NCI-H2227 (cell line): Measurements from ENCODE around the gene TRAP1.

ENCODE experiments used
- DNase-seq: peaks from one replicate; lab custom pipeline; 2025; ENCODE audit not compliant: unreplicated experiment; lab: John Stamatoyannopoulos, UW

The TRAP1 gene

DNA sequence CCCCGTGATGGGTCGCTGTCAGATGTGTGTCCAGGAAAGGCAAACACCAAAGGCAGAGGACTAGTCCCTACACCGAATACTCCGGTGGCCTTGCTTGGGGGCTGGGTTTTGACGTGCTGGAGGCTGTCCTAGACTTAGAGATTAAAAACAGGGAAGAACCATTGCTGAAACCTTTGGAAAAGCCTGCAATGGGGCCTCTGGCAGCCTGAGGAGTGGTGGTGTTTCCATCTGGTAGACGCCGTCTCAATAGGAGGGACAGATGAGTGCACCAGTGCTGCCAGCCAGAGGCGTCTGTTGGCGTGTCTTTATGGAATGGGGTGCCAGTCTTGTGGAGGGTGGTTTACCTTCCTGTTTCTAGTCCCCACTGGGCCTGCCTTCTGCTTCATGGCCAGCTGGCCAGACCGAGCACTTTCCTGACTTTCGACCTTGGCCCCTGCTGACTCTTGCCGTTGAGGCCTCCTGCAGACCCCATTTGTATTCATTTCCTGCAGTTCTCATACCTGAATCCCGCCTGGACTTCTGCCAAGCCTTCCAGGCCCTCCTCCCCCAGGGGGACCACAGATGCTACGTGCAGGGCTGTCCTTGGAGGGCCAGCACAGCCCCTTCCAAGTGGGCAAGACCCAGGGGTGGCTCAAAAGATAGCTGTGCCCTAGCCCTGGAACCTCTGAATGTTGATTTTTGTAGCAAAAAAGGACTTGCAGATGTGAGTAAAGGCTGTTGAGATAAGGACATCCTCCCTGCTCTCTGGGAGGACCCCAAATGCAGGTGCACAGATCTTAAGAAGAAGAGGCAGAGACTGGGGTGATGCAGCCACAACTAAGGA, 64.7 kb downstream of the TRAP1 start:
- no peak for DNase-seq

DNA sequence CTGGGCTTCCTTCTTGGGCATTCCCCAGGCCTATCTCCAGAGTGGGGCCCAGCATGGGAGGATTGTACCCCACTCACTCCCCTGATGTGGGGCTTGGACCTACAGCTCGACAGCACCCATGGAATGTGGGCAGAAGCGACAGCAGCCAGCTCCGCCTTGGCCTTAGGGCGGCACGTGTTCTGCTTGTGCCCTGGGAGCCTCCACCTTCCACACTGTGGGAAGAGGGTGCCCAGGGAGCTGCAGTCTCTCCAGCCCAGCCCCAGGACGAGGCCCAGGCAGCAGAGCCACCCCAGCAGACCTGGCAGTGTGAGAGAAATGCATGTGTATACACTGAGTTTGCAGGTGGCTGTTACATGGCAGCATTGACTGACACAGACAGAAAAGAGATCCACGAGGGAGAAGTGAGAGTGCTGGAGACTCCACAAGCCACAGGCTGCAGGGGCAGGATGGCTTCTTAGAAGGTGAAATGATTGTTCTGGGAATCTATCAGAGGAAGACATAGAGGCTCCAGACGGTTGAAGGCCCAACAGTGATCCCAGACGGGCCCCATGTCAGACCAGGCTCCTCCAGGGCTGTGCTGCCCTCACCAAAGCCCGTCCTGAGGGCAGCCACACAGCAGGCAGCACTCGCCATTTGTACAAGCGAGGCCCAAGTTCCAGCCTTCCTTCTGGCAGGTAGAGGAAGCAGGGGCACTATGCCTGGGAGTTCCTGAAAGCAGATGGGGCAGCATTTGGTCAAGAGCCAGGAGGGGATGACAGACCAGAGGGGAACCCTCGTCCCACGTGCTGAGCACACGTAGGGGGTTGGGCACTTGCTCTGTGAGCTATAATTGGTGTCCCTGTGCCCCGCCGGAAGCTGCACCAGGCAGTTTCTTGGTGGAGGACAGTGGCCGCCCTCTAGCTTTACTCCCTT, 65.6 kb downstream of the TRAP1 start:
- DNase-seq, result no peak

DNA sequence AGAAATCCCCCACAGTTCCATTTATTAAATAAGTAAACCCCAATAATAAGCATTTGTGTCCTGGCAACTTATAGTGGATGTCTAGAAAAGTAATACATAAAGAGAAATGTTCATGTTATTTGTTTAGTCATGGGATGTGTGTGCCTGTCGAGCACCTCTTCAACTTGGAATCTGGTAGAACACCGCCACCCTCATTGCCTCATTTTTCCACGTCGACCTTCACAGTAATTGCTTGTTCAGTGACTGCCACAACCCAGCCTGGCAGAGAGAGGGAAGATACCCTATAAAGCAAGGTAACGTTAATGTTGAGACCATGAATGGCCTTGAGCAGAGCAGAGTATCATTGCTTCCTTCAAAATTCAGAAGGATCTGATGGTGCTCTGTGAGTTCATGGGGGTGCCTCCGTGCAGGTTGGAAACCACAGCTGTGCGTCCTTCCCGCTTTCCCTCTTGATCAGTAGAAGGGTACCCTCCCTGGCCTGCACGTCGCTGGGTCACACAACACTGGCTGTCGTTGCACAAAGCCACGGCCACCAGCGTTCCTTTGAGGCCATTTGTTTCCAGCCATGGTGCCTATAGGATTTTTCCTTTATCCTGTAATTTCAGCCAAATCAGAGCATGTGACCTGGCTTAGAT, 66.6 kb downstream of the TRAP1 start:
- no peak for DNase-seq

DNA sequence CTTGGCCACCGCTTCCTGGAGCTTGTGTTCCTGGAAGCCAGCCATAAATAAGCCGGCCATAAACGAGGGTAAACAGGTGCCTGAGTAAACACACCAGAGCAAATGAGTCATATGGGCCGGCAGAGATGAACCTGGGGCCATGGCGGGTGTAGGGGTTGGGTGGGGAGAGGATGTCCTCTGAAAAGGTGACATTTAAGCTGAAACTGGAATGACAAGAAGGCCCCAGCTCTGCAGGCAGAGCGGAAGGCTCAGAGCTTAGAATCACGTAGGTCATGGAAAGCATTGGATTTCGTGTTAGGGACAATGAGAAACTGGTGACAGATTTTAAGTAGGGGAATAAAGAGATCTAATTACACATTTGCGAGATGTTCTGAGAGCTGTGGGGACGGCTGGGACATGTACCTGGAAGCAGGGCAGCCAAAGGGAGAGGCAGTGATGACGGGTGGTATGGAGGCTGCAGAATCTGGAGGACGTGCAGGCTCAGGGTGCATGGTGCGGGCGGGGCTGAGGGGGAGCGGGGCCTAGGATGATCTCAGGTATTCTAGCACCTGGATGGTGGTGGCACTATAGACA, 70.9 kb downstream of the TRAP1 start:
- DNase-seq, result no peak

DNA sequence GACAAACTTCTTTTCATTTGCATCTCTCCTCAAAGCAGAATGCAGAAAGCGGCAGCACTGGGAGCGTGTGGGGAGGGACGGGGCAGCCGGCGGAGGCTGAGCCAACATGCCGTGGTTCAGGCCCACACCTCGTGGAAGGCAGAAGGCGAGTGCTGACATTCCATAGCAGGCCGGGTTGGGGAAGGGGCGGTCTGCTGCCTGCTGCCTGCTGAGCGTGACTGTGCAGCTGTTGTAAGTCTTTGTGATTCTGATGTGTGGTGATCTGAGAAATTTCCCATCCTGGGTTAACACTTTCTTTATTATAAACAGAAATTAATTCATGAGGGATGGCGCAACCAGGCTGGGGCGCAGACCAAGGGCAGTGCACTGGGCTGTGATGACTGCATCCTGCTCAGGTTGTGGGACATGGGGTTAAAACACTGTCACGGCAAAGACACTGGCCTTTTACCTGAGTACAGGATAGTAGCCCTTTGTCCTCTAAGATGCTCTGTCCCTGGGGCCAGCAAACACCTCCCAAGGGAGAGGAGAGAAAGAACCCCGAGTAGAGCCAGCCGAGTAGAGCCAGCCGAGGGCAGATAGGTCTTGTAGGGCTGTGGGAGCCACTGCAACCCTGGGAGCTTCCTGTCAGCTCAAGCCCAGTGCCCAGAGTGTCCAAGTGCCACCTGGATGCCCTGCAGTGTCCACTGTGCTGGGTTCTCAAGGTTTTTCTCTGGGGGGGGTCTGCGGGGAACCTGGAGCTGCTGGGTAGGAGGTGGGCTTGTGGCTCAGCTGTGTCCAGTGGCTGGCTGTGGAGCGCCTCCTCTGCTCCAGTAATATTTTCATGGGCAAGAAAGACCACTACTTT, 71.6 kb downstream of the TRAP1 start:
- peak; percentile 52 for DNase-seq

DNA sequence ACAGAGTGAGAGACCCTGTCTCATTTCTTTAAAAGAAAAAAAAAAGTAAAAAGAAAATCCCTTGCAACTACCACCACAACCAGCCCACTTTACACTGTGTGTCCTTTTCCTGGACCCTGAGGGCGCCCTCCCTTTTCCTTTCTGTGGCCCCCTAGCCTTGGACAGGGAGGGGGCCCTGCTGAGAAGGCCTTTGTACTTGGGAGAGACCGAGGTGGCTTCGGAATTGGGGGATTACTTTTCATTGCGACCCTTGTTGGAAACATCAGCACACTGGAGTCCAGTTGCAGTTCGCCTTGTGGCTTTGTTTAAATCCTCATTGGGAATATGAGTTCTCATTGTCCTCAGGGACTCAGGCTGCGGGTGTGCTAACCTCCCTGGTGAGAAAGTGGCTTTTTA, 72.2 kb downstream of the TRAP1 start:
- DNase-seq, result no peak

DNA sequence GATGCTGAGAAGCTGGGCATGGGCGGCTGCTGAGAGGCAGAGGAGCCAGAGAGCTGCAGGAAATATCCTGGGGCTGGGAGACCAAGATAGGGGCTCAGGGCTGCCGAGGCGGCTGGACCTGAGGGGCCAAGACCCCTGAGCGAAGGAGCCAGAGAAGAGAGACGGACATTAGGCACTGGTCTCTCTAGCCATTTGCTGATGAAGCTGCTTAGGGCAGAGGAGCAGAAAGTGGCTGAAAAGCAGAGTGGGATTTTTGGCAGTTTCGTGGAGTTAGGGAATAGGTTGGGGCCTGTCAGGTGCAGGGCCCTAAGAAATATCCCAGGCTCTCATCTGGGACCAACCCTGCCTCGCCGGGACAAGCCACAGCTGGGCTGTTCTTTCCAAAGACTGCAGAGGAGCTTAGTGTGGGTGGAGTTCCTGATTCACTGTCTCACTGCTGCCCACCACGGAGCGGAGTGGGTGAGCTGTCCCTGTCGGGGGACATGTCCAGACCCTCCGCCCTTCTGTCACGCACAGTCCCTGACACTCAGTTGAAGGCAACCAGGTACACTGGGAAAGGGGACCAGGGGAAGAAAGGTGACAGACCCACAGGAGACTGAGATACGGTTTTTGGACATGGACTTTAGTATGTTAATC, 74.1 kb downstream of the TRAP1 start:
- DNase-seq, result no peak

DNA sequence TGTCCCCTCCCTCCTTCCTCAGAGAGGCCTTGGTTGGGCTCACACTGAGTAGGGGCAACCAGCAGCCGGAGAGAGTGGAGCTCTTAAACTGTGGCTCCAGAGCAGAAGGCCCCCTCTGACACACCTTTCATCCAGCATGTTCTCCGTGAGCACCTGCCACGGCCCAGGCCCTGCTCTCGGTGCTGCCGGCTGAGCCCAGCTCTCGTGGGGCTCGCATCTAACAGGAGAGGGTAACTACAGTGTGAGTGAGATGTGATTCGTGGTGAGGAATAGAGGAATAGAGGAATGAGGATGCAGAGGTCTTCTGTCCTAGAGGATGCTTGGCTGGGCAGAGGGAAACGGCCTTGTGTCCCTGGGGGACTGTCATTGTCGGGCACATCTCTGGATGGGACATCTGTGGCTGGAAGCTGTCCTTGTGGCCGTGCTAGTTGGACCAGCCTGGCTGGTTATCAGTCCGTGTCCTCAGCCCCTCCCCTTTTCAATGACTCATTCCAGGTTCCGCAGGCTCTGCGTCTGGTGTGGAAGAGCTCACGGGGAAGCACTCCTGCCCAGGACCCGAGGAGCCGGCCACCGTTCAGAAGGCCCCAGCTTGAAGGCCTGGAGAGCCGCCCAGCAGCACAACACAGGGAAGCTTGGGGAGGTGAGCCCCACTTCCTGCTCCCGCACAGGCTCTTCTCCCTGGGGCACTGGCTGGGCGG, 74.8 kb downstream of the TRAP1 start:
- DNase-seq, result peak; percentile 13

DNA sequence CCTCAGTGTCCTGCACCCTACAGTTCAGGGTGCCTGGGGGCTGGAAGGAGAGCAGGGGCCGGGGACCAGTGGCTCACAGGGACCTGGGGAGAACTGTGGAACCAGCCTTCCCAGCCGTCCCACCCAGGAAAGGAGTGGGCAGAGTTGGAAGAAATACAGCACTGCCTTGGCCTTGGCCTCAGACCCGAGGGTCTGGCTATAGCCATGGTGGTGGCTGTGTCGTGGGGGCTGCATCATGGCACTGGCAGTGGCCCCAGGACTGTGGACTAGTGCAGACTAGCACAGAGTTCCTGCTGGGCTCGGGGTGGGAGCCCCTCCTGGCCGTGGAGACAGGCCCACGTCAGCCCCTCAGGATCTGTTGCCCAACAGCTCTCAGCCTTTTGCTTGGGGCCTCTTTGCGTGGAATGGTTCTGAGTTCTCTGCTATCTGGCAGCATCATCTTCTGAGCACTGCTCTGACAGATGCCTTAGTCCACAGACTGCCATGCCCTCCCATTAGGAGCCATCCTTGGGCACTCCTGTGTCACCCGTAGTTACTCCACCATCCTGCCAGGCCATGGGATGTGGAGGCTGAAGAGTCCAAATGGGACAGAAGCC, 75.4 kb downstream of the TRAP1 start:
- DNase-seq, result no peak

DNA sequence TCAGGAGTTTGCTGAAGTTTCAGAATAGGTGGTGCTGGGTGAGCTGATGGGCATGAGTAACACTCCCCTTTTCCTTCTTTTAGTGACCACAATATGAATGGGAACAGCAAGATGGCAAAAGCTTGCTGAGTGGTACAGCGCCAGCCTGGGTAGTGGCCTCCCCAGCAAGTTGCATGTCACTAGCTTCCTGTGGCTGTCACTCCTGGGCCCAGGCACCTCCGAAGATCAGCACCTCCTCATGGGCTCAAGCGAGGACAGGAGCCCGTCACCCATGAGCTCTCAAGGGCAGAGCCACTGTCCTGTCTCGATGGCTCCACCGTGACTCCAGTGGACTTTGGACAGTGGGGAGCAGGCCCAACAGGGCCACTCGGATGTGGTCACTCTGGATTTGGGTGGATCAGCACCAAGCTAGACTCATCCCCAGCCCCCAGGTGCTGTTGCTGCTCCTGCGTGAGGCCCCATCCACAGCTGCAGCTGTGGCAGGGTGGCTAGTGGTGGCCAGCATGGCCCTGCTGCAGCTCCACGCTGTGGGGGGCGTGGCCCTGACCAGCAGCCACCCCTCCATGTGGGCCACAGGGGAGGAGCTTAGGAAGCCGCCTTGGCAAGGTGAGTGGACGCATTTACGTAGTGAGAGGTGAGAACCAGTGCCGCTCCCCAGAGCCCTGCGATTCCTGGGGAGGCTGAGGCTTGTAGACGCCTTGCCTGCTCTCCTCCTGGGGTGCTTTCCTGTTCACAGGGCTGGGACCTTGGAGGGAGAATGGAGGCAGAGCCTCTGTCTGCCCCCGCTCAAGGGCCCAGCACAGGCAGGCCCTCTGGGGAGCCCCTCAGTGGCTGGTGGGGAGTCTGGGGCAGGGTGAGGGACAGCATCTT, 76.5 kb downstream of the TRAP1 start:
- DNase-seq, result no peak

DNA sequence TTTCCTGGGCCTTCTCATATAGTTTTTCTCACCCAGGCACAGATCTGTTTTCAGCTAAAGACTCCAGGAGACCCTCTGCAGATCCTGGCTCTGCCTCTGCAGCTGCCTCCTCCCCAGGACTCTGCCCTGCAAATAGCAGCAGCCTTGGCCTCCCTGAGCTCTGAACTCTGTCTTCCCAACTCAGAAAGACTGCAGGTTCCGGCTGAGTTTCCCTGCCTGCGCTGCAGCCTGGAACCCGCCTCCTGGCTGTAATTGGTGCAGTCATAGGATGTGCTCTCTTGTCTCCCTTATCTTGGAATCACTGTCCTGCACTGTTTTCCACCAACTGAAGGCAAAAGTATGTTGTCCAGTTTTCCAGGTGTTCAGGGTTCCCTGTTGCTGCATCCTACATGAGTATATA, 77.1 kb downstream of the TRAP1 start:
- DNase-seq, result no peak

DNA sequence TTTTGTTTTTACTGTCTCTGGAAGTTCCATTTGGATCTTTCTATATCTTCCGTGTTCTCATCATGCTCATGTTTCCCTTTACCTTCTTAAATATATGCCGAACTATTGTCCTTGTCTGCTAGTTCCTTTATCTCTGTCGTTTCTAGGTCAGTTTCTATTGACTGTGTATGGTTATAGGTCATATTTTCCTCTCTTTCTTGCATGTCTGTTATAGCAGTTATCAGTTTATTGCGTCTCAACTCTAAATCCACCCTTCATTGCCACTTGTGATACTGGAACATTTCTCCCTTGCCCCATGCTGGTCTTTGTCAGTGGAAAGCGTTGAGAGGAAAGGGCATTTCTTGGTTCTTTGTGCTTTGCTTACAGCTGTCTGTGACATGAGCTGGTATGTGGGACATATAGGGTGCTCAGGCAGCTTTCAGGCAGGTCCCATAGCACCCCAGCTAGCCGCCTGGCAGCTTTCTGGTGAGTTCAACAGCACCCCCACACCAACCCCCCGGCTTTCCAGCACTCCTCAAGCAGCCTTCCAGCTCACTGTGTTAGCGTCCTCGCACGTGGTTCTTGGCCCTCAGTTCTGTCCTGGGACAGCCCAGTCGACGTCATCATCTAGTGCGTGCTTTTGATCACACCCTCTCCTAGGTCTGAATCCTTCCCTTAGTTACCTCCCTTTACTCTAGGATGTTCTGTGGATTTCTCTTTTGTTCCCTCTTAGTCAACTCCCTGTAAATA, 78.2 kb downstream of the TRAP1 start:
- DNase-seq, result no peak

DNA sequence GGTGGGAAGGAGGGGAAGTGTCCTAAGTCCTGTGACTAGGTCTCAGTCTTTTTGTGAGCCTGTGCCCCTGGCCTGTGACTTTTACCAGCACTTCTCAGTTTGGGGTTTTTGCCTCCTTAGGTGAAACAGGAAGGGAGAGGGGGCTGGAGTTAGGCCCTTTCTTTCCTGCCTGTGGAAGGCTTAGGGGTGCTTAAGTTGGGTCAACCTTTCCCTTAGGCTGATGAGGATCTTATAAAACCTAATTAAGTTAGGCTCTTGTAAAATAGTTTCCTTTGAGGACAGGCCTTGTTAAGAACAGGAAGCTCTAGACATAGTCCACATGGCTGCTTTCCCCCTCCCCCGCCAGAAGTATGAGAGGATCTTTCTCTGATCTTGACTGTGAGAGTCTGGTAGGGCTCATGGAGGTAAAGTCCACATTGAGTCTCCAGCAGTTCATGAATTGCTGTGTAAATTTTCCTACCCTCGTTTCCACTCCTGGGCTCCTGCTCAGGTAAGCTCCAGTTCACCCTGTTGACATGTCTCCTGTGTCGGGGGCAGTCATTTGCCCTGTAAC, 79.9 kb downstream of the TRAP1 start:
- DNase-seq, result no peak

DNA sequence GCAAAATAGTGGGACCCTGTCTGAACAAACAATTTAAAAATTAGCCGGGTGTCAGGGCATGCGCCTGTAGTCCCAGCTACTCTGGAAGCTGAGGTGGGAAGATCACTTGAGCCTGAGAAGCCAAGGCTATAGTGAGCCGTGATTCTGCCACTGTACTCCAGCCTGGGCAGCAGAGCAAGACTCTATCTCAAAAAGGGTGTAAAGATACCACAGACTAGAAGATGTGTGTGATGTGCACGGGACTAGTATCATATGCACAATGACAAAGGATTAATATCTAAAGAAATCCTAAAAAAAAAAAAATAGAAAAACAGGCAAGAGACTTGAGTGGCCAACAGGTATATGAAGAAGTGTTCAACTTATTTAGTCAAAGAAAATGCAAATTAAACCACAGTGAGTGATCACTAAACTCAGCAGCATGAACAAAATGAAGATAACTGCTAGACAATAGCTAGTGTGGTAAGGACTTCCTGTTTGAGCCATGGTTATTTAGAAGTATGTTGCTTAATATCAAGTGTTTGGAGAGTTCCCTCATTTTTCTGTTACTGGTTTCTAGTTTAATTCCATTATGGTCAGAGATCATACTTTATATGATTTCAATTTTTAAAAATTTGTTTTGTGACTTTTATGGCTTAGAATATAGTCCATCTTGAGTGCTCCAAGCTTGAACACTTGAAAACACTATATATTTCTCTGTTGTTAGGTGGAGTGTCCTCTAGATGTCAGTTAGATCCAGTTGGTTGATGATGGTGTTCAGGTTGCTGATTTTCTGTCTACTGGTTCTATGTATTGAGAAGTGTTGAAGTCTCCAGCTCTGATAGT, 91.2 kb downstream of the TRAP1 start:
- DNase-seq, result no peak

DNA sequence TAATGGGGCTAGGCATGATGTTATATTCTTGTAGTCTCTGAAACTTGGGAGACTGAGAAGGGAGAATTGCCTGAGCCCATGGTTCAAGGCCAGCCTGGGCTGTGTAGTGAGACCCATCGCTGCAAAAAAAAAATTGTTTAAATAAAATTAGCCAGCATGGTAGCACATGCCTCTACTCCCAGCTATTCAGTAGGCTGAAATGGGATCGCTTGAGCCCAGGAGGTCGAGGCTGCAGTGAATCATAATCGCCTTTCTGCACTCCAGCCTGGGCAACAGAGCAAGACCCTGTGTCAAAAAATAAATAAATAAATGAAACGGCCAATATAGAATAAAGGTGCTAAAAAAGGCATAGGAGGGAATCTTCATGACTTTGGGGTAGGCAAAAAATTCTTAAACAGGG, 92.0 kb downstream of the TRAP1 start:
- no peak for DNase-seq

DNA sequence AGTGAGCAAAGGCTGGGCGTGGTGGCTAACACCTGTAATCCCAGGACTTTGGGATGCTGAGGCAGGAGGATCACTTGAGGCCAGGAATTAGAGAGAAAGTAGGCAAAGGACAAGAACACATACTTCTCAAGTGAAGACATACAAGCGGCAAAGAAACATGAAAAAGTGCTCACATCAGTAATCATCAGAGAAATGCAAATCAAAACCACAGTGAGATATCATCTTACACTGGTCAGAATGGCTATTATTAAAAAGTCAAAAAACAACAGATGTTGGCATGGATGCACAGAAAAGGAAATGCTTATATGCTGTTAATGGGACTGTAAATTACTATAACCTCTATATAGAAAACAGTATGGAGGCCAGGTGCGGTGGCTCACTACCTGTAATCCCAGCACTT, 93.7 kb downstream of the TRAP1 start:
- DNase-seq, result no peak
